ENCODE measurements around the gene MMP19. TPM values are rescaled to one million over a fixed set of nuclear protein-coding genes. Genes with fewer than 3 reads are reported as not detected.
A peak's percentile ranks its signal among the peaks of the same experiment; 100 is the strongest.

The MMP19 gene
- total RNA-seq, 2 donors from 2014 or later: 5.0 to 7.7 TPM

GRCh38 chr12:55852740-55853139 lies 10.0 kb upstream of the MMP19 start:
- Histone ChIP-seq H3K9me3 (no peaks in the 10 kb centered on the region), H3K4me1 (peaks cover 0 to 17% of the 10 kb centered on the region in 2 donors), H3K27me3 (no peaks in the 10 kb centered on the region), H3K4me3 (no peak overlapping the region), H3K27ac (no peak overlapping the region), H3K36me3 (no peaks in the 10 kb centered on the region)
- TF ChIP-seq CTCF (IDR thresholded peaks at IDR 0.05): no peak
- no peak for DNase-seq (ENCODE audit: low spot score)

DNA sequence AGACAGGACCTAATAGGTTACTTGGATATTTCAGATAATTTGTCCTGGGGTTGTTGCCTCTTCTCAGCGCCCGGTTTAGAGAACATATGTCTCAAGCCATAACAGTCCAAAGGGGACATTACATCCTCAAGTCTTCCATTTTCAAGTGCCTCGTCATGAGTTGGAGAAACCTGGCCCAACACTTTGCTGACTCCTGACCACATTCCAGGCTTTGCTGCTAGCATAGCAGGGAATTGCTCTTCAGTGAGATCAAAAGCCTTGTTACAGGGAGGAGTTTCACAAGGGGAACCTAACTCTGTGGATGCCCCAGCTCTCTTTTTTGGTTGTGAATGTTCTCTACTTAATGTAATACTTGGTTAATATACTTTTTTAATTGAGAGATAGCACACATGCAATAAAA lies 8.2 kb upstream of the MMP19 start:
- Histone ChIP-seq H3K4me3 (no peak overlapping the region), H3K36me3 (no peaks in the 10 kb centered on the region), H3K4me1 (peaks cover 0 to 34% of the 10 kb centered on the region in 2 donors), H3K27me3 (no peaks in the 10 kb centered on the region), H3K27ac (peak overlapping the region; percentile 90 to 97), H3K9me3 (no peaks in the 10 kb centered on the region)
- no peak for DNase-seq (ENCODE audit: low spot score)
- no peak for TF ChIP-seq CTCF (IDR thresholded peaks at IDR 0.05)

- Histone ChIP-seq H3K27me3 (no peaks in the 10 kb centered on the region), H3K36me3 (no peaks in the 10 kb centered on the region), H3K4me1 (peaks cover 0 to 39% of the 10 kb centered on the region in 2 donors), H3K27ac (peak overlapping the region; percentile 90 to 97), H3K4me3 (no peak overlapping the region), H3K9me3 (no peaks in the 10 kb centered on the region)
- no peak for DNase-seq (ENCODE audit: low spot score)
- TF ChIP-seq CTCF (IDR thresholded peaks at IDR 0.05): no peak
Measured at GRCh38 chr12:55850401-55850800, 7.7 kb upstream of the MMP19 start.

GRCh38 chr12:55849616-55850343 lies 7.0 kb upstream of the MMP19 start:
- H3K4me3 ChIP-seq: no peak overlapping the region
- no peak for DNase-seq (ENCODE audit: low spot score)
- no peak for TF ChIP-seq CTCF (IDR thresholded peaks at IDR 0.05)
- peaks cover 0 to 39% of the 10 kb centered on the region in 2 donors for H3K4me1 ChIP-seq
- no peaks in the 10 kb centered on the region for H3K36me3 ChIP-seq
- peak overlapping the region; percentile 90 to 97 for H3K27ac ChIP-seq
- H3K27me3 ChIP-seq: no peaks in the 10 kb centered on the region
- no peaks in the 10 kb centered on the region for H3K9me3 ChIP-seq

DNA sequence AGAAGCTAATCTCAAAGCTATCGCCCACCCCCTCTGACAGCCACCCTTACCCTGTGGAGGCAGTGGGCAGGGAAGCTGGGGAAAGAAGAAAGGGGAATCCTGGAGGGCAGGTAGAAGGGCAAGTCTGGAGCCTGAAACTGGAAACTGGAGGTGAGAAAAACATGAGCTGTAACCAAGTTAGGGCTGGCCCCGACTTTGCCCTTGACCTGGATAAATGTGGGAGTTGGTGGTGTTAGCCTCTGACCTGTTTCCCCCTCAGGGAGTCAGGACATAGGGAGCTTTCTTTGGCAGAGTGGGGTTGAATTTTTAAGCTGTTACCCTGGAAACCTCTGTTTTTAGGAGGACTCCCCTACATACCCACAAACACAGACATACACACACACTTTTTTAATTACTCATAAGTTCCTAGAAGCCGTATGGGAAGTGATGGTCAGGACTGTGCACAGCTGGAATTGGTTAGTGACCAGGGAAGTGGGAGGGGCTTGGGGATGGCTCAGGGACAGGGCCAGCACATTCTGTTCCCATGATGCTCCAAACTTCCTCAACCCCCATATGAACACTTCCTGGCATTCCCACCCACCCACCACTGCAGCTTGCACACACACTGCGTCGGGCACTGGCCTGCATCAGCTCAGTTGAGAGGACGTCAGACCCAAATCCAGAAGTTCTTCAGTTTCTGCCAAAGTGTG lies 5.0 kb upstream of the MMP19 start:
- H3K4me1 ChIP-seq: peaks cover 0 to 39% of the 10 kb centered on the region in 2 donors
- H3K9me3 ChIP-seq: no peaks in the 10 kb centered on the region
- H3K36me3 ChIP-seq: no peaks in the 10 kb centered on the region
- H3K27ac ChIP-seq: peak overlapping the region; percentile 90 to 97
- H3K4me3 ChIP-seq: no peak overlapping the region
- H3K27me3 ChIP-seq: no peaks in the 10 kb centered on the region
- DNase-seq (ENCODE audit: low spot score): peak; percentile 99
- TF ChIP-seq CTCF (IDR thresholded peaks at IDR 0.05): no peak

Data from right atrium auricular region (tissue), 2 donors.